Activated naive CD4-positive, alpha-beta T cell treated with anti-CD3 and anti-CD28 coated beads, Interleukin-2, amount 50 U/mL, for 16 hours (primary cell): Measurements from ENCODE around the gene FSTL1.

ENCODE experiments used
- DNase-seq: peaks from one replicate; pipeline ENCODE4 v3.0.0-alpha.2; 2020

FSTL1 gene

DNA sequence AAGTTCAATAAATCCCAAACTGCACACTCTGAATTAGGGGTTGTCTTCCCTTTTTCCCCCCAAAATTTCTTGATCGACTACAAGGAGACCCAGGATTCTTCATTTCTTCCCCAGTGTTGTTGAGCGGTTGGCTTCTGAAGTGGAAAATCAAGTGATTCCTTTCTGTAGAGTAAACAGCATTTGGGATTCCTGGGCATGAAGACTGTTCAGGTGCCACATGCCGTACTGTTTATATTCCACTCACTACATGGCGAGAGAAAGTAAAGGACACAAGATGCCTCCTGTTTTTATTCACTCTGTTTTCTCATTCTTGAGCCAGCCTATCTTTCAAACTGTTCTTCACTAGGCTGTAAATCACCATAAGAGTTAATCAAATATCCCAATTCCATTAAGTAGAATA lies 12.6 kb downstream of the FSTL1 start:
- no peak for DNase-seq

DNA sequence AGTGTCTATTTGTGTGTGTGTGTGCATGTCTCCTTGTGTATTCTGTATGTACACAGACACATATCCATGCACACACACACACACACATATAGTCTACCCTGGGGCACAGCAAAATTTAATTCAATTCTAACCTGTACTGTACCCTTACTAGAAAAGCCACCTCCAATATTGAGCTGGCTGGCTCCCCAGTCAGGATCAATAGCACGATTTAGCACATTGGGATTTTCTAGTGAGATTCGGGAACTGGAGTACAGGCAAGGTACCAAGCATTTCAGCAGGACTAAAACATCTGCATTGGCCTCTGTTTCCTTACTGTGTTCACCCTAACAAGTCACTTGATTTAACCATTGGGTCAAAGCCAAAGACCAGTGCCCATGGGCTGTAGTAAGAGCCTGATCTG lies 13.2 kb downstream of the FSTL1 start:
- DNase-seq, result no peak

DNA sequence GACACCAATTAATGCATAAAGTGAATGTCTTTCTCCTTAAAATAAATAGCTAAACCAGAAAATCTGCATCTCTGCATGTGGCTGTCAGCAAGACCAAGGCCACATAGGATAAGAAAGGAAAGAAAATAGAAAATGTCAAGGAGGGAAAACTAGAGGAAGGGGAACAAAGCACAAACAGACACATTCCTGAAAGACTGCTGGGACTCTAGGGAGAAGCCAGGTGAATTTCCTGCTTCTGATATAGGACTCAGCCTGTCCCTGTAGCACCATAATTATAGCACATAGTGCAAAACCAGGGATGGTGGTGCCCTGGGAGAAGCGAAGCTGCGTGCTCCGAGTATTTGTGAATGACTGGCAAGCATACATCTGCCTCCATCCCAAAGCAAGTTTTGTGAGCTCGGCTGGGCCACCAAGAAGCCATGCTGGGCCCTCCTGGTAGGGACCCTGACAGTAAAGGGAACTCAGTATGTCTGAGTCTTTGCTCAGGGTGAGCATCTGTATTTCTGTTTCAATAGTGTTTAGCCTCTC lies 14.2 kb downstream of the FSTL1 start:
- DNase-seq, result no peak

DNA sequence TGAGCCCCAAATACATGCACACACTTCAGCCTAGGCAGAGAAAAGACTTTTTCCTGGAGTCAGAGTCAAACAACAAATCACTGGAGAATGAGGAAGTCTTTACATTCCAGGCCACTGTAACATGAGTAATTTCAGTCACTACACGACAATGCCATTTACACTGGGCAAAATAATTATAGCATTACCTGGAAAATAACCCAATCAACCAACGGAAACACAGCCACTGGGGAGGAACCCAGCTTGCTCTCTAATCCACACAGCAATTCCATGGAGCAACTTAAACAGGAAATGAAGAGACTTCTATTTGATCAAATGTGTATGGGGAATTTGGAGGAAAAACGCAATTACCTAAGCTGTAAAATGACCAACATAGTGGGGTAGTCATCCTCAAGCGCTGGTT lies 15.2 kb downstream of the FSTL1 start:
- DNase-seq, result no peak

DNA sequence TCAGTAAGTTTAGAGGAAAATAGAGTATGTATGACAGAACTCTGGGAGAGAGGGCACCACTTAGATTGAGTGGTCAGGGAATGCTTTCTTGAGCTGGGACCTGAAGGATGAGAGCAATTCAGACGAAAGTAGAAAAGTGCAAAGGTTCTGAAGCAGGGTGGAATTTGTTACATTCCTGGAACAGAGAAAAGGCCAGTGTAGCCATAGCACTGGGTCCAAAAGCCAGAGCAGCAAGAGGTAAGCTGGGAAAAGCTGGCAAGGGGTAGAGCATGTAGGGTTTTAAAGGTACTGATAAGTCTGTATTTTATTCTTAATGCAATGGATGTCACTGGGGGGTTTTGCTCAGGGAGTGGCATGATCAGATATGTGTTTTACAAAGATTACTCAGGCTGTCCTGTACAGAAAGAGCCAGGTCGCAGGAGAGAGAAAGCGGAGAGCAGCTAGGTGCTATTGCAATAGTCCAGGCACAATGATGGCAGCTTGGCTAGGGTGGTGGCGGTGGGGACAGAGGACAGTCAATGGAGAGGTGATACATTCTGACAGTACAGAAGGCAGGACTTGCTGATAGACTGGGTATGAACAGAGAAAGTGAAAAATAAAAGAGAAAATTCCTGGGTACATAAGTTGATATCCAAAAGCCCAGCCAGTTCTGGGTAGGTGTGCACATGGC lies 17.0 kb downstream of the FSTL1 start:
- no peak for DNase-seq

DNA sequence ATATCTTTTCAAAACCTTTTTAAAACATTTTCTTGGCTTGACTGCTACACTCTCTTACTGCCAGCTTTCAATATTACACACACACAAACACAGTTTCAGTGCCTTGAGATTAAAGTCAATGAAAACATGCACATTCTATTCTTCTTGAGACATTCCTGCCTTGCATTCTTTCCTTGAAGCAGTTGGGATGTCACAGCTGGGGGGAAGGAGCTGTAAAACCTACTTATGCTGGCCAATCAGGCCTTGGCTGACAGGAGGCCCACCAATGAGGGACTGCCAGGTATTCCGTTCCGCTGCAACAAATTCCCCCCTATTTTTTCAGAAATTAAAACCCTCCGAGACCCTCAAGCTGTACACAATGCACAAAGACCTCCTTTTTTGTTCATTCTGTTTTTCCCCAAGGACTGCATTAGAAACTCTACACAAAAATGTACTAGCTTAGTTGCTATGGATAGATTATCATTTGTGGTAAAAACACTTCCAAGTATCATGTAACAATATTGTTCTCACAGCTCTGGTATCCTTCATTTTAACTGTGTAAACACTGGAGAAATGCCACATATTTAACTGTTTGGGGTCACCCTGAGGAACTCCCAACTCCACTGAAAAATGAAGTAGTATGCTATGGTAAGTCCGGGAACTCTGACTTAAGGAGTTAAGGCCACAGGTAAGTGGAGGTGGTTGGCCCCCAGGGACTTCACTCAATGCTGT lies 18.5 kb downstream of the FSTL1 start:
- DNase-seq, result no peak

DNA sequence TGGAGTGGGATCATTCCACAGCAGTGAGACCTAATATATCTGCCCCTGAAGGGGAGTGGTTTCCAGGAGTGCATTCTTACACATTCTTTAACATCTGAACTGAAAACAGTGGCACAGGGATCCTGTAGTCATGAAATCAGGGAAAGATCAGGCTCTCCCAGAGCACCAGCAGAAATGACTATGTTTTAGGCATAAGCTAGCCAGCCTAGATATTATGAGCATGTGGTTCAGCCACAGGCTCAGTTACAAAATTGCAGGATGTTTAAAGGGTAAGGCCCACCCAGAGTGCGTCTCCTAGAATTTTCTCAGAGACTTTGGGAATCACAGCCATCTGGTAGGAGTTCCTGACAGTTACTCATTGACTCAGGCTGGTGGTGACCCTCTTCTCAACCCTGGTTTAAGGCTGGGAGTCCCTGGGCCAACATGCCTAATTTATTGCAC lies 20.9 kb downstream of the FSTL1 start:
- DNase-seq, result no peak

DNA sequence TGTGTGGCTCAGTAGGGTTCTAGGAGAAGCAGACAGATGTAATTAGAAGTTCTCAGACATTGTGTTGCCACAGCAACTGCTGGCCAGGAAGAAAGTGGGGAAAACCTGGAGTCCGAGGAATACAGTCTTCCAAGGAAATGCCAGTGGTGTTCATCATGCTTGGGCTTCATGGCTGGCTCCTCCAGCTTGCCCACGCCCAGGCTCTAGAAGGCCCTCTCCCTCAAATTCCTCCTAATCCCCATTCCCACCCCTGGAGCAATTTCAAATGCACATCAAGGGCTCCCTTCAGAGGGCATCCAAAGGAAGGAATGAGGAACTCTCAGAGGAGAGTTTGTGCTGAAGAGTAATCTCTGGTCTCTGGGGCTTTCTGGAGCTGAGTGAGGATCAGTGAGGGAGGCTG lies 21.9 kb downstream of the FSTL1 start:
- DNase-seq, result no peak

DNA sequence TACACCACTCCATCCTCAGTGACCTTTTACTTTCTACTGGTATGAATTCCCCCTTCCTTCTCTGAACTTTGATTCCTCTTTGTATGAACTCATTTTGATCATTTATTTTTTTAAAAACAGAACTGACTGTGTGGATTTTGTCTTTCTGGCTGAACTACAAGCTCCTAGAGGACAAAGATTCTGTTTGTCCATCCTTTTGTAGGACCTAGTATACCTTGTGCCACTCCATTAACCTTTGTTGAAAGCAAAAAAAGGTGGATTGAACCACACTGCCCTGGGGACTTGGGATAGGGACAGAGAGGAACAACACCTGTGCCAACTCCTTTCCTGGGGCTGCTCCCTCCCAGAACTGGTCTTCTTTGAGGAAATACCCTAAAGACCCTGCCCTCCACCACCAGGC lies 23.6 kb downstream of the FSTL1 start:
- no peak for DNase-seq

DNA sequence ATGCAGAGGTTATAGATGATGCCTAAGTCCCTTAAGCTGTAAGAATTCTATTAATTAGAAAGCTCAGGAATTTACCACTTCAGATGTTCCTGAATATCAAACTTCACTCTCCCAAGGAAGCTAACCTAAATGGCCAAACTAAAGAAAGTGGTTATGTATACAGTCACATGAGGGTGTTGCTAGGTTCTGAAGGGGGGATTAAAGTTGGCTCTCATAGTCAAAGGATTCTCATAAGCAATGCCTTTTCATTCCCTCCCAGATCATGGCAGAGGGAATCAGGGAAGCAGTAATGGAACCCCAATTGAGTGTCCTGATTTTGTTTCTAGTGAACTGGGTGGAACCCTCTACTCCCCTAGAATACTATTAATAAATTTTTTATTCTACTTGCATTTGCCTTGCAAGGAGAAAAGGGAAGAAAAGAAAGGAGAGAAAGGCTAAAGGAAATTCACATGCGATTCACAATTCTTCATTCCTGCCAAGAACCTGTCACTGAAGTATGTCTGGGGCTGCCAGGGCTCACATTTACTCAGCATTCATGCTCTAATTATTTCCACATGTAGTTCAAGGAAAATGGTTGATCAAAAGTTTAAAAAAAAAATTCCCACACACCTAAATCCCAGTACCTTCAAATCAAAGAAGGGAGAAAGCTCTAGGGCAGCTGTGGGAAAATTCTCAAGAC lies 25.1 kb downstream of the FSTL1 start:
- DNase-seq, result no peak

DNA sequence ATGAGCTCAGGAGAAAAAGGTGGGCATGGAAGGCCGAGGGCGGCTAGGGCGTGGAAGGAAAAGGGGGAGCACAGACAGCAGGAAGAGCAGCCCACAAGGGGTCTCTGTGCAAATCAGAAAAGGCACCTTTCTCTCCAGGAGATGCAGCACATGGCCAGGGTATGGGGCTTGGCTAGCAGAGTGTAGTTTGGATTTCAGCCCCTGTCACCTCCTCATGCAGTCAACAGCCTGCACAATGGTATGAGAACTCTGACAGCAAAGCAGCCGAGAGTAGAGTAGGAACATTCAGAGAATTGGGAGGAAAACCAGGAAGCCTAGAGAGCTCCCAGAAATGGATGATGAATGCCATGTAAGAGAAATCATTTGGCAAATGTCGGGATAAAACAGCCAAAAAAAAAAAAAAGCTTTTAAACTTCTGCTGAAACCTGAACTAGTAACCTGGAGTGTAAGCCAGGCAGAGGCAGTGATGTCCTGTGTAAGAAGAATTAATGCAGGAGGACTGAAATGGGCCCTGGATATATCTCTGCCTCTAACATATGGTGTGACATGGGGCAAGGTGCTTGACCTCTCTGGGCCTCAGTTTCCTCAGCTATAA lies 25.7 kb downstream of the FSTL1 start:
- DNase-seq, result no peak

DNA sequence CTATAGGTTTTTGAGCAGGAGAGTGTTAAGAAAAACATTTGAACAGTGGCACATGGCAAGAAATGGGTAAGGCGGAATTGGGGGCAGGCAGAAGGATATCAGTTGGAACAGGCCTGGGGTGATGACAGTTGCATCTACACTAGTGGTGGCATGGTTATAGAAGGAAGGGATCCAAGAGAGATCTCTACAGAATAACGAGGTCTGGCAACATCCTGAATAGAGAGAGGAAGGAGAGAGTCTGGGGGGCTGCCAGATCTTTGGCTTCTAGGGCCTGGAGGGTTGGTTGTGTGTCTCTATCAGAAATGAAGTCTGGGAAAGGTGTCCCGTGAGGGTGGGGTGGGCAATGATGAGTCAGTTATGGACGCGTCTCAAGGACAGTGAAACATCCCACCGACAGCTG lies 26.3 kb downstream of the FSTL1 start:
- DNase-seq, result no peak

DNA sequence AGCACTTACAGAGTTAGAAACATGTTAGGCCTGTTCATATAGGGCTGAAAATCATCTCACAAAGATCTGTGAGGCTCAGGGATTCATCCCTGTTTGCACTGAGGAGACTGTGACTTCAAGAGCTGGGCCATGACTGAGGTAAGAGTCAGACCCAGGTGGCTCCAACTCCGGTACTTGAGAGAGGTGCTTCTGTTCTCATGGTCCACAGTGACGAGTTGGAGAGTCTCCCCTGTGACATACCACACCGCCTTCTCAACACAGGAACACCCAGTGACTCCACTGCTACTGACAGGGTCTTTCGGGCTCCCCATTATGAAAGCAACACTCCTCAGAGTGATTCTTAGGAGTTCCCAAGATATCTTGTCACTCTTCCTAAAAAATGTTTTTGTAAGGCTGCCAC lies 27.4 kb downstream of the FSTL1 start:
- DNase-seq, result no peak

DNA sequence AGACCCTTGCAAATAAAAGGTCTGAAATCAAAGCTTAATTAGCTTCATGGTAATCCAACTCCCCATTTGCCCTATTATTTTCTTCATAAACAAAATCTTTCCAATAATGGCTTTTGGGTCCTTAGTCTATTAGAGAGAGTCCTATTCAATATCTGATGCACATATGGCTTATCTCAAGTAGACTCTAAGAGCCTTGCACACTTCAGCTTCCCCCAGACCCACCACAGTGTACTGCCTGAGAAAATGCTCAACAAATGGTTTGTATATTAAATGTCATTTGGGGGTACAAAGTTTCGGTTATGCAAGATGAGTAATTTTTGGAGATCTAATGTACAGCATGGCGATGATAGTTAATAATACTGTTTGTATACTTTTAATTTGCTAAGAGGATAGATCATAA lies 28.9 kb downstream of the FSTL1 start:
- no peak for DNase-seq

DNA sequence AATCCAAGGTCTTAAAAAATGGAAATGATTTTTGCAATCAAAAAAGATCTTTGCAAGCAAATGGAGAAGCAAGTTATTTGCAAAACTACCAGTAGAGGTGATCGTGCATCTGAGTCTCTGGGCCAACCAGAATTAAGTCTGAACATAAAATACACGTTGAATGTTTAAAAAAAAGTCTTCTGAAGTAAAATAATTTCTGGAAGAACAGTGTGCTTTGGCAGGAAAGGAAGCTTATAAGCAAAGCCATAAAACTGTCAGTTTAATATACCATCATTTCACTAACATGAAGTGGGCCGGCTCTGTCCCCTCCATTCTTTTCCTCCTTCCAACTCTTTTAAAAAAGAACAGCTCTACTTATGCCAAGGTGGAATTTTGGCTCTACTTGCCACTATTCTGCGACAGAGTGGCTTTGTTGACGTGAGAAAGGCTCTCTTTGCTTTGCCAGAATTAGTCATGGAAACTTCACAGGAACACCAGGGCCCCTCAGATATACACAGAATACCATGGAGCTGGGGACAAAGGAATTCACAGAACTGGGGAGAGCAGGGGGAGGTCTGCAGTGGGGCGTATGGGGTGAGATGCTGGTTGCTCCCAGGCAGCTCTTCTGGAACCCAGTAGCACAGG lies 29.8 kb downstream of the FSTL1 start:
- DNase-seq, result no peak

DNA sequence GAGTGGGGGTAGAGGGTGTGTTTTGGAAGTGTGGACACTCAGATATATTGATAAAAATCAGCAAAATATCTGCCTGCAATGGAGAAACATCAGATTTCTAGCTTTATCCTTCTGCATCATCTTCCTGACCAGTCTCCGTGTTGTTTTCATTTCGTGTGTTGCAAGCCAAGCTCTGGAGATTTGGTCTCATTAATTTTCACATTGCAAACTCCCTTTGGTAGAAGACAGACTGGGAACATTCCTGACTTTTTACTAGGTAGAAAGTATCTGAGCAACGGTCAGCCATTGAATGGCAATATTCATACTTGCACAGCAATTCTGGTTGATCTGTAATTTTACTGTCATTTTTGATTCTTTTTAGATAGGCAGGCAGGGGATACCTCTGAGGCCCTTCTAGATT lies 30.4 kb downstream of the FSTL1 start:
- no peak for DNase-seq

DNA sequence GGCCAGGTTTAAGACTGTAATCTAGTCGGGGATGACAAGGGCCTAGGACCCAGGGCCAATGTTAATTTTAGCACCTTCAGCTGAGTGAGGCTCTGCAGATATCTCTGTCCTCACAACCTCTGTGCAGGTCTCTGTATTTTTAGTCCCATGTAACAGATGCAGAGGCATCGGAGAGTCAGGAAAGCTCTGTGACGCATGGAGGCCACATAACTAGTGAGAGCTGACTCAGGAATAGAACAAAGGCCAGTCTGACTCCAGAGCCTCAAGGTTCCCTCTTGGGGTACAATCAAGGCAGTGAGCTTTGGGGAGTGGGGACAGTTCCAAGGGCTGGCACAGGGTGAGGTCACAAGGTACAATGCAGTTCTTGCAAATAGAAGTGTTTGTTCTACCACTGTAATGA lies 31.0 kb downstream of the FSTL1 start:
- DNase-seq, result no peak

DNA sequence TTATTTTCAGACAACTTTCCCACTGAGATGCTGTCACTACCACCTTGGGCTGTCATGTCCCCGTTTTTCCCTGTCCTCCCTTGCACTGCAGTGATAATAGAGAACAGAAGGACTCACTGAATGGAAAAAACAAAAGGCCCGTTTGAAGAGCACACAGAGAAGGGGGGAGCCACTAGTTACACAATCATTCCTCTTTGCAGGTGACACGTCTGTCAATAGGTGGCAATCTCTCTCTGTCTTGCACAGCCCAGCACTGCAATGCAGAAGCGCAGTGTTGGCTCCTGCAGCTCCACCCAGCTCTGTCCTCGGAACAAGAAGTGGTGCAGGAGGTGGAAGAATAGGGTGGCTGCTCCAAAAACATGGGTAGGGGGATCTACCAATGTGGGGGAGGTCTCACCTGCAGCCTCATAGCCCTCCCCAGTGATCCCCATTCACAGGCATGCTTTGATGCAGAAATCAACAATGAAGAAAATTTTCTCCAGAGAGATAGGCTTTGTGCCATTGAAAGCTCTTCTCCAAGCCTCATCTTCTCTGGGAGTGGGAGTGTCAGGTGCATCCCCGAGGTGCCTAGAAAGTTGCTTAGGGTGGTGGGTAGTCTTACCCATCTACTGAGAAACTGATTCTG lies 31.8 kb downstream of the FSTL1 start:
- no peak for DNase-seq

DNA sequence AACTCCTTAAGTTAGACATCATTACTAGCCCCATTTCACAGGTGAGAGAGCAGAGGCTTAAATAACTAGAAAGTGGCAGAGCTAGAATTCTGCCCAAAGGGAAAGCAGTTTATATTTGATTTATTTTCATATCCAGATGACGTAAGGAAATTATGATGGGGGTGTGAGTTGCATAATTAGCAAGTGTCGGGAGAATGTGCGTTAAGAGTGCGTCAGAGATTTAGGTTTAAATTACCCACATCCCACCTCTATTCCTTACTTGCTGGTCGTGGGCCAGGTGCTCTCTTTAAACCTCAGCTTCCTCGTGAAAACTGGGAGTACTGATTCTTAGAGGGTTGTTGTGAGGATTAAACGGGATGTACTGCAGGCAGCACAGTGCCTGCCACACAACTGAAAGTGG lies 32.3 kb downstream of the FSTL1 start:
- DNase-seq, result no peak

DNA sequence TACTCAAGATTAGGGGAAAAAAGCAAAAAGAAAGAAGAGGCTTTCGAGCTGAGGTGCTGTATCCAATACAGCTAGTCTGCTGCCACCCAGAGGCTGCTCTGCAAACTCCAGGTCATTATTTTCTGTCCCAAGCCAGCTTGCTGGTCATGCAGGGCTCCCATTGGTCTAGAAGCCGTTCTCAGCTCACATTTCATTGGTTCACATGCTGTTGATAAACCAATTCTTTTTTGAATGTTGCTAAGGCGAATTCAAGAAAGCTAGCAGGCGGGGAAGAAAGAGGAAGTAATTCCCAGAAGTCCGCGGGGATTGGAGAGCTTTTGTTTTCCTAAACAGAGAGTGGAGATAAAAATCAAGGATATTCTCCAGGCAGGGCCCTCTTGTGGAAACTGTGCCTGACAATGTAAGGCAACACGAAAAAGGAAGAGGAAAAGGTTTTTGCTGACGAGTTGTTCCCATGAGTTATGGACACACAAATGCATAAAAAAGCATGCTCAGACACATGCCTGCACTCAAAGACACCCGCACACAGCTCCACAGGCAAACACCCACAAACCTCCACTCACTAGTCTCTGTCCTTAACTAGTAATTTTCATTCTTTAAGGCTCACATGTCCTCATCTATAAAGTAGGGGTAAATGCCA lies 33.4 kb downstream of the FSTL1 start:
- peak; percentile 86 for DNase-seq

DNA sequence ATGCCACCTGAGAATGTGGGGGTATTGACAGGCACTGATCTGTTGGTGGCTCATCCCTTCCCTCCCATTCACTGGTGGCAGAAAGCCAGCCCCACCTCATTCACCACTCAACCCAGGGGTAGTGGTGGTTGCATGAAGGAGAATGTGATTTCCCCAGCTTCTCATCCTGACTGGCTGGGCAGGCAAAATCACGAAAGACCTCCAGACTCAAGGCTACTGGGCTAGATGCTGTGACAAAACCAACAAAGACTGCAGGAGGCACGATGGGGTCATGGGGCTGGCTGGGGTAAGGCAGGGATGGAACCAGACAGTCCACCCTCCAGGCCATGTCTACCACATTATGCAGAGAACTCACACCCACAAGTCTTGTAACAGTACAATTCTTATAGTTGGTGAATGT lies 33.9 kb downstream of the FSTL1 start:
- DNase-seq, result no peak

DNA sequence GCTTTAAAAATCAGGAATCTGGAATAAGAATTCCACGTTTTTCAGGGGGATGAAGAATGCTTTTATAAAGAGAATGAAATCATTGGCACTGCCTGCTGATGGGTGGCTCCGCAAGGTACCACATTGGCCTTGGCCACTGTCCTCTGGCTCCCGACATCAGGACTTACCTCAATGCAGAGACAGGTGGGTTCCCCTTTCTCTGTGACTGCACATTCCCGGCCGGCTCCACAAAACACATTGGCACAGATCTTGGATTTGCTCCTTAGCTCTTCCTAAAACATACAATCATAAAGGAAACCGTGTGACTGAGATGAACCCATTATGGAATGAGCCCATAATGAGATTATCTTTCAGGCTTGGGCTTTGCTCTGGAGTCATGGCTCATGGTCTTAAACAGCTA lies 35.0 kb downstream of the FSTL1 start:
- DNase-seq, result no peak
